ENCODE measurements around the gene SLC25A12. TPM values are rescaled to one million over a fixed set of nuclear protein-coding genes. Genes with fewer than 3 reads are reported as not detected.
A peak's percentile ranks its signal among the peaks of the same experiment; 100 is the strongest.

SLC25A12 gene
- total and polyA plus RNA-seq, 7 donors: 19.1 to 83.6 (median 66.5) TPM

DNA sequence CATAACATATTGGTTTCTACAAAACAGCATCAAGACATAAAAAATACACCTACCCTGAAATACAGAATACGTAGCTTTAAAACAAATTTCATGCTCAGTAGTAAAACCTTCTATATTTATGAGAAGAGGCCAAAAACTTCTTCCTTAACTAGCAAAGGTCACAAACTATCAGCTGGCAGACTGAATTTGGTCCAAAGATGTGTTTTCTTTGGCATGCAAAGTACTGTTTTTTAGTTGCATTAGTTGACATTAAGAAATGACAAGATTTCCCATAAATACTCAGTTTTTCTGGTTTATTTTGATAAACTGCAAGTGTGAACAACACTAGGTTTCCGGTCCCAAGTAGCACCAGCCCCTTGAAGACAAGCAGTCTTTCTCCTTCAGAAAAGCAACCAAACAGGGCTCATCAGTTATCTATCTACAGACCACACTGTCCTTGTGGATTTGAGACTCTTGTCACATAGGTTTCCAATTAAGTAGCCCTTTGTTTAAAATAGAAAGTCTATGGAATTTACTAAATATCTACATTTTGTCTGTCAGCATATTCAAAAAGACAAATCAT, 35.6 kb downstream of the SLC25A12 start:
- TF ChIP-seq, protein P1, sequence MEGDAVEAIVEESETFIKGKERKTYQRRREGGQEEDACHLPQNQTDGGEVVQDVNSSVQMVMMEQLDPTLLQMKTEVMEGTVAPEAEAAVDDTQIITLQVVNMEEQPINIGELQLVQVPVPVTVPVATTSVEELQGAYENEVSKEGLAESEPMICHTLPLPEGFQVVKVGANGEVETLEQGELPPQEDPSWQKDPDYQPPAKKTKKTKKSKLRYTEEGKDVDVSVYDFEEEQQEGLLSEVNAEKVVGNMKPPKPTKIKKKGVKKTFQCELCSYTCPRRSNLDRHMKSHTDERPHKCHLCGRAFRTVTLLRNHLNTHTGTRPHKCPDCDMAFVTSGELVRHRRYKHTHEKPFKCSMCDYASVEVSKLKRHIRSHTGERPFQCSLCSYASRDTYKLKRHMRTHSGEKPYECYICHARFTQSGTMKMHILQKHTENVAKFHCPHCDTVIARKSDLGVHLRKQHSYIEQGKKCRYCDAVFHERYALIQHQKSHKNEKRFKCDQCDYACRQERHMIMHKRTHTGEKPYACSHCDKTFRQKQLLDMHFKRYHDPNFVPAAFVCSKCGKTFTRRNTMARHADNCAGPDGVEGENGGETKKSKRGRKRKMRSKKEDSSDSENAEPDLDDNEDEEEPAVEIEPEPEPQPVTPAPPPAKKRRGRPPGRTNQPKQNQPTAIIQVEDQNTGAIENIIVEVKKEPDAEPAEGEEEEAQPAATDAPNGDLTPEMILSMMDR (IDR thresholded peaks at IDR 0.05): no peak
- WGBS, 3 donors: 72 to 82% (median 77%) methylated on average over 2 of the region's 2 CpGs
- no peak overlapping the region for H3K4me3 ChIP-seq
- H3K9me3 ChIP-seq: no peaks in the 10 kb centered on the region
- peaks cover 16% of the 10 kb centered on the region for H3K4me1 ChIP-seq
- intact Hi-C loops (cut with DNase I): no loop called here
- DNase-seq: no peak
- peak overlapping the region; percentile 38 for H3K27ac ChIP-seq
- ATAC-seq: no peak
- H3K36me3 ChIP-seq (ENCODE audit: insufficient read depth in 1 of 2, low read depth in 1 of 2): peaks cover 3 to 24% of the 10 kb centered on the region in 2 donors
- no peaks in the 10 kb centered on the region for H3K27me3 ChIP-seq (ENCODE audit: insufficient read depth in 3 of 3, low read length in 2 of 3)

DNA sequence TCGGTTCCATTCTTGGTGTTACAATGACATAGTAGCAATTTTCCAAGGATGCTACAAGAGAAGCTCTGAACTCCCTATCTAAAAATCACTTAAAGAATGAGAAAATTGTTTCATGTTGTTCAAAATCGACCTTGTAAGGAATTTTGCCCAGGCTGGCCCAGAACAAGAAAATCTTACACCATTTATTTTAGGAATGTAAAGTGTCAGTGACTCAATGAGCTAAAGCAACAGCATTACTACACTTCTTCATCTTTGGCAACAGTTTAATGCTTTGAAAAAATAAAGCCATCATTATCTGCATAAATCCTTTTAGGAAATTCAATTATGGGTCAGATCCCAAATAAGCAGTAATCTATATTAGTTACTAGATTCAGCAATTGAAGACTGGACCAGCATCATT, 38.6 kb downstream of the SLC25A12 start:
- H3K27ac ChIP-seq: no peak overlapping the region
- intact Hi-C loops (cut with DNase I): no loop called here
- TF ChIP-seq, protein P1 (IDR thresholded peaks at IDR 0.05): no peak
- WGBS, 3 donors: 62 to 72% (median 64%) methylated on average over 2 of the region's 2 CpGs
- H3K36me3 ChIP-seq (ENCODE audit: insufficient read depth in 1 of 2, low read depth in 1 of 2): peaks cover 0 to 55% of the 10 kb centered on the region in 2 donors
- H3K4me3 ChIP-seq: no peak overlapping the region
- no peaks in the 10 kb centered on the region for H3K9me3 ChIP-seq
- DNase-seq (no peak), ATAC-seq (no peak)
- H3K4me1 ChIP-seq: peaks cover 11% of the 10 kb centered on the region
- no peaks in the 10 kb centered on the region for H3K27me3 ChIP-seq (ENCODE audit: insufficient read depth in 3 of 3, low read length in 2 of 3)

DNA sequence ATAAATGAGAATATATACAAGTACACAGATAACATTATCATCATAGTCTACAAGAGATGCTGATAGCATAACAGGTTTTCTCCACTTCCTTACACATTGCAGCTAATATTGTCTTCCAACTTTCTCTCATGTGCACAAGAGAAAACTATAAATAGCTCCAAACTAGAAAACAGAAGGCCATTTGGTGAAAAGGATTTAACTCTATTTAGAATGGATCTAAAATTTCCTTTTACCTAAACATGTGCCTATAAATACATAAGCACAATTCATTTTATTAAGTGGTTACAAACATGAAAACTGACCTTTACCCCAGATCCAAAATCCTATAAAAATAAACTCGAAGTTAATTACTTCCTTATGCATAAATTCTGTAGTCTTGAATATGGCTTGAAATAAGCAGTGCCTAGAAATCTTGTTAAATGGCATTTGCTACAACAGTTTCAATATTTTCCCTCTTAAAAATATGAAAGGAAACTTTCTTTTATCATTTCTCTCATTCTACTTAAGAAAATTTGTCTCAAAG, 41.6 kb downstream of the SLC25A12 start:
- ATAC-seq (no peak), DNase-seq (no peak)
- TF ChIP-seq, protein P1 (IDR thresholded peaks at IDR 0.05): no peak
- peaks cover 0 to 59% of the 10 kb centered on the region in 2 donors for H3K36me3 ChIP-seq (ENCODE audit: insufficient read depth in 1 of 2, low read depth in 1 of 2)
- H3K27ac ChIP-seq: peak overlapping the region; percentile 10
- no peak overlapping the region for H3K4me3 ChIP-seq
- H3K9me3 ChIP-seq: no peaks in the 10 kb centered on the region
- H3K27me3 ChIP-seq (ENCODE audit: insufficient read depth in 3 of 3, low read length in 2 of 3): no peaks in the 10 kb centered on the region
- 0 to 29% (median 2%) methylated on average over 1 of the region's 1 CpG for WGBS, 3 donors
- H3K4me1 ChIP-seq: peaks cover 8% of the 10 kb centered on the region
- intact Hi-C loops (cut with DNase I): no loop called here

DNA sequence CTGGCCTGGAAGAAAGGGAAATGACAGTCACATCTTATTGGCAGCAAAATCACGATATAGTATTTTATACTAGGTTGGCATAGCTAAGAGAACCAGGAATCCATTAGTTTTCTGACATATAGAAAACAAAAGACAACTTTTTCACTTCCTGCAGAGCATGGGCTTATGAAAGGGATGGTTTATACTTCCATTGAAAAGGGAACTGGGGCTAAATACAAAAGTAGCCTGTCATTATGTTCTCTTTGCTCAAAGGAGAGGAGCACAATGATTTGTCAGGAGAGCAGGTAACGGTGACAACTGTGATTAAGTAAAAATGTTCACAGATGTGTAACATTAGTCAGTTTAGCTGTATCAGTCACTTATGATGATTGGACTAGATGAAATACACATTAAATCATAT, 46.4 kb downstream of the SLC25A12 start:
- 59 to 84% (median 60%) methylated on average over 2 of the region's 2 CpGs for WGBS, 3 donors
- Histone ChIP-seq H3K27me3 (ENCODE audit: insufficient read depth in 3 of 3, low read length in 2 of 3) (no peaks in the 10 kb centered on the region), H3K4me1 (peaks cover 5% of the 10 kb centered on the region), H3K36me3 (ENCODE audit: insufficient read depth in 1 of 2, low read depth in 1 of 2) (peaks cover 0 to 43% of the 10 kb centered on the region in 2 donors), H3K27ac (peak overlapping the region; percentile 18), H3K4me3 (no peak overlapping the region), H3K9me3 (no peaks in the 10 kb centered on the region)
- no peak for DNase-seq
- TF ChIP-seq, protein P1 (IDR thresholded peaks at IDR 0.05): no peak
- ATAC-seq: no peak
- intact Hi-C loops (cut with DNase I): no loop called here

DNA sequence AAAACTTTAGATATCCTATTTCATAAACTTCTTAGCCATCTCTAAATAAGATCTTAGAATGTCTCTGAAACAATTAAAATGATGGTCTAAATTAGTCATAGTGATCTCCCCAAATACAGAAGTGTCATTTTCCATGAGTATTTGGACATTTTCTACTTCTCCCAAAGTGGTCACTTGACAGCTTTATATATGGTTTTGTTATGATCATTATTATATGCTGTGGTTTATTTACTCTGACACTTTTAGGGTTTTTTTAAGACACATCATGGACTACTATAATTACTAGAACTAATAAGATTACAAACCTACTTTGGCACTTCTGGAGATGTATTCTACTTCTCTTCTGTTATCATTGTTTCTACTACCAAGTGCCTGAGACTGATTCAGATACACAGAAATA, 47.1 kb downstream of the SLC25A12 start:
- intact Hi-C loops (cut with DNase I): no loop called here
- peak overlapping the region; percentile 18 for H3K27ac ChIP-seq
- H3K27me3 ChIP-seq (ENCODE audit: insufficient read depth in 3 of 3, low read length in 2 of 3): no peaks in the 10 kb centered on the region
- no peak overlapping the region for H3K4me3 ChIP-seq
- DNase-seq (no peak), ATAC-seq (no peak)
- peaks cover 0 to 43% of the 10 kb centered on the region in 2 donors for H3K36me3 ChIP-seq (ENCODE audit: insufficient read depth in 1 of 2, low read depth in 1 of 2)
- TF ChIP-seq, protein P1 (IDR thresholded peaks at IDR 0.05): no peak
- no peaks in the 10 kb centered on the region for H3K9me3 ChIP-seq
- H3K4me1 ChIP-seq: no peaks in the 10 kb centered on the region

All from psoas muscle (tissue), 8 donors.